HepG2 (cell line): ENCODE measurements around the gene NDUFB11. TPM values are rescaled to one million over a fixed set of nuclear protein-coding genes. Genes with fewer than 3 reads are reported as not detected.

Experiments
- ATAC-seq: fragments of 200-7000 bp; cut with Tn5 transposase; 3 replicates; pipeline ENCODE4 v1.9.1; 2020; ENCODE audit warnings: mild to moderate bottlenecking, moderate library complexity
- BruUV-seq: library from RNA; stranded (reverse); fragments of 400-500 nt; replicated peaks from 2 replicates; lab custom pipeline; 2021; lab: Mats Ljungman, UMichigan
- CTCF ChIA-PET: fragments of 300-600 bp; formaldehyde crosslinking; extraction: SDS; loops from one replicate; lab custom pipeline; 2021; ENCODE audit warnings: low total read pairs, inconsistent platforms, low intra/inter-chr PET ratio; lab: Yijun Ruan, JAX
- POLR2A ChIA-PET: fragments of 350-600 bp; sonication (Branson Sonifier 250); formaldehyde crosslinking; loops from one replicate; lab custom pipeline; 2020; ENCODE audit warnings: antibody characterized with exemption, inconsistent platforms; lab: Yijun Ruan, JAX
- DNase-seq: peaks from one replicate; pipeline ENCODE4 v3.0.0-alpha.2; 2015; ENCODE audit warnings: low spot score
- FAIRE-seq: peaks from 3 replicates; lab custom pipeline; 2011; peaks lifted over from hg19 to GRCh38; lab: Jason Lieb, UNC
- H2AFZ ChIP-seq: one replicate; pipeline ENCODE4 v1.6.1; 2011; ENCODE audit warnings: low read length, inconsistent platforms
- H3K27ac ChIP-seq: fragments of 300-600 bp; 3 replicates; pipeline ENCODE4 v1.8.0; 2011; ENCODE audit warnings: mixed run types, mild to moderate bottlenecking, mixed read lengths, low read length, inconsistent platforms; ENCODE audit not compliant: insufficient read depth; ENCODE audit errors: extremely low read length
- H3K27me3 ChIP-seq, 2 experiments: fragments of 200-600 bp in 1 of 2; 2 replicates in 1 of 2; 3 replicates in 1 of 2; pipeline versions ENCODE4 v1.6.0 to v1.8.0; 2011; ENCODE audit warnings: low read length in 2 of 2, mild to moderate bottlenecking in 2 of 2, moderate library complexity in 2 of 2, inconsistent platforms in 1 of 2; ENCODE audit not compliant: insufficient read depth in 2 of 2, control insufficient read depth in 1 of 2
- H3K36me3 ChIP-seq, 2 experiments: fragments of 200-600 bp in 1 of 2; replicated peaks in 1 of 2; 2 replicates in 1 of 2; 3 replicates in 1 of 2; pipeline versions ENCODE4 v1.5.1 to v1.8.0; 2011; ENCODE audit warnings: low read length in 2 of 2, inconsistent platforms in 1 of 2; ENCODE audit not compliant: insufficient read depth in 2 of 2, control insufficient read depth in 1 of 2
- H3K4me1 ChIP-seq: 2 replicates; pipeline ENCODE4 v1.5.1; 2012; ENCODE audit warnings: low read length, inconsistent platforms; ENCODE audit not compliant: insufficient read depth
- H3K4me2 ChIP-seq: 2 replicates; pipeline ENCODE4 v1.6.0; 2011; ENCODE audit warnings: low read depth, low read length, inconsistent platforms
- H3K4me3 ChIP-seq, 3 experiments: fragments of 200-600 bp in 1 of 3; sonication (generic), shearing (Covaris generic) in 1 of 3; replicated peaks in 1 of 3; 2 replicates each; pipeline ENCODE4 v1.5.1; 2011 to 2016; ENCODE audit warnings: low read length in 3 of 3, inconsistent platforms in 2 of 3, low read depth in 2 of 3, mild to moderate bottlenecking in 2 of 3, control low read depth in 1 of 3, mixed read lengths in 1 of 3; ENCODE audit not compliant: insufficient read depth in 1 of 3
- H3K79me2 ChIP-seq: one replicate; pipeline ENCODE4 v1.6.1; 2011; ENCODE audit warnings: low read length, inconsistent platforms; ENCODE audit not compliant: insufficient read depth
- H3K9ac ChIP-seq: 2 replicates; pipeline ENCODE4 v1.6.0; 2011; ENCODE audit warnings: mild to moderate bottlenecking, low read depth, low read length, inconsistent platforms; ENCODE audit not compliant: insufficient read depth
- H3K9me3 ChIP-seq: 2 replicates; pipeline ENCODE4 v1.5.1; 2012; ENCODE audit warnings: mild to moderate bottlenecking, low read length
- H4K20me1 ChIP-seq: 2 replicates; pipeline ENCODE4 v1.6.0; 2011; ENCODE audit warnings: inconsistent platforms, mild to moderate bottlenecking, low read length, moderate library complexity; ENCODE audit not compliant: insufficient read depth
- ELF1 ChIP-seq: sonication (generic); formaldehyde crosslinking; IDR thresholded peaks from 2 replicates; pipeline ENCODE4 v1.4.0; 2020; ENCODE audit warnings: missing genetic modification reagents
- FOSL1 ChIP-seq: sonication (generic); formaldehyde crosslinking; IDR thresholded peaks from 2 replicates; pipeline ENCODE4 v1.9.0; 2021; ENCODE audit warnings: missing genetic modification reagents, borderline replicate concordance
- GATAD1 ChIP-seq: IDR thresholded peaks from 2 replicates; pipeline ENCODE4 v1.6.1; 2016; ENCODE audit warnings: missing genetic modification reagents, missing compliant biosample characterization
- MTF2 ChIP-seq: sonication (generic); formaldehyde crosslinking; IDR thresholded peaks from 2 replicates; pipeline ENCODE4 v1.5.0; 2020; ENCODE audit warnings: missing genetic modification reagents, borderline replicate concordance
- PRPF4 ChIP-seq: fragments of 200-400 bp; formaldehyde crosslinking; IDR thresholded peaks from 2 replicates; pipeline ENCODE4 v1.6.1; 2016; ENCODE audit warnings: low read length, low read depth; ENCODE audit not compliant: poor library complexity, severe bottlenecking
- WGBS: methylation state at CpG from one replicate; pipeline ENCODE4 v1.1.6; 2017; ENCODE audit warnings: low lambda C conversion rate; 5-methylcytosine and 5-hydroxymethylcytosine counted together
- in situ Hi-C: cut with HindIII; loops from 2 replicates; pipeline ENCODE4 v1.10.0; 2017; ENCODE audit warnings: low pct_unique_long_range_greater_than_20kb; ENCODE audit not compliant: extremely low pct_ligation_motif_present
- intact Hi-C: fragments of 100-400 bp; cut with micrococcal nuclease; formaldehyde crosslinking; loops from one replicate; pipeline ENCODE4 v1.10.0; 2022; ENCODE audit not compliant: unreplicated experiment
- polyA plus RNA-seq, 8 experiments: library from polyadenylated mRNA; depleted of rRNA in 3 of 8; stranded (reverse) in 7 of 8; unstranded in 1 of 8; fragments of >200 nt; fragmentation: Illumina TruSeq in 4 of 8; extraction: Trizol in 4 of 8; gene quantifications; 2 replicates each; pipeline versions ENCODE4 v1.2.1 to v1.2.3, GENCODE V29; 2011 to 2016; ENCODE audit warnings: low read depth in 4 of 8, missing spikeins in 1 of 8, mixed read lengths in 1 of 8; ENCODE audit not compliant: insufficient read depth in 1 of 8
- total RNA-seq, 5 experiments: library from RNA; depleted of rRNA; stranded (reverse); fragments of >200 nt; fragmentation: Illumina TruSeq; extraction: Trizol; gene quantifications; 2 replicates each; pipeline ENCODE4 v1.2.3, GENCODE V29; 2016; ENCODE audit warnings: low read depth in 1 of 5
- TF ChIP-seq, protein P1 (sequence below): sonication (generic); formaldehyde crosslinking; IDR thresholded peaks from 2 replicates; pipeline ENCODE4 v1.5.1; 2020; ENCODE audit warnings: mild to moderate bottlenecking, missing genetic modification reagents, borderline replicate concordance
- TF ChIP-seq, protein P2 (sequence below): sonication (generic); formaldehyde crosslinking; IDR thresholded peaks from 2 replicates; pipeline ENCODE4 v1.4.0; 2020; ENCODE audit warnings: missing genetic modification reagents
- TF ChIP-seq, protein P3 (sequence below): sonication (generic); formaldehyde crosslinking; IDR thresholded peaks from 2 replicates; pipeline ENCODE4 v1.4.0; 2020; ENCODE audit warnings: missing genetic modification reagents

NDUFB11 gene
- total and polyA plus RNA-seq, 2 of the 13 experiments (the other 11 are each of a cell fraction or from before 2014, with no cell fraction given), result 46.6 to 100 TPM

DNA sequence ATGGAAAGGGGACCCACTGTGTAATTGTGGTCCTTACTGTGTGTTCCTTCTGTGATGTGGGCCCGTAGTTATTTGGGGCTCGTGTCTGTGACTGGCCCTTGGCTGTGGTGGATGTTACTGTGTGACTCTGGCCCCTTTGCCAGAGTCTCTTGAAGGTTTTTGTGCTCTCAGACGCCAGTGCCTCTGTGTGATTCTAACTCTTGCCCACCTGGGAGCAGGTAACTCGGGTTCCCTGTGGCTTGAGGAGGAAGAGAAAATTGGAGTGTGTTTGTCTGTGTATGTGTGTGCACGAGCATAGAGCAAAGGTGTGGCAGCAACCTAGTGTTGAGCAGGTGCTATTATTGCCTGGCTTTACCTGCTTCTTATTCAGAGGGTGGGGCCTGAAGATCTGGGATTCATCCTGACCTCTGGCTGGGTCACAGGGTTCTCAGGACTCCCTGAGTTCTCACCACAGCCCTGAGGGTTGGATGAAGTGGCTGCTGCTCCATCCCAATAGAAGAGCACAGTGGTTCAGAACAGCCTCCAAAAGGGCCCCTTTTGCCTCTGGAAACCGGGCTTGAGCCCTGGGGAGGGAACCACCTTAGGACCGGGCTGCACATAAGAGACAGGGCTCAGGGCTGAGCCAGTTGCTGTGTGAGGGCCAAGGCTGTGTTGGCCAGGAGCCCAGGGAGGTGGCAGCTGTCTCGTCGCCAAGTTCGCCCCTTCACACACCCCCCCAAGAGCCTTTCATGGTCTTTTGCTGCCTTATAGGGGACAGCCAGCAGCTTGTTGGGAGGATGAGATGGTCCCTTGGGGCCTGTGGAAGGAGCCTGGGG lies 1.8 kb upstream of the NDUFB11 start:
- in situ Hi-C loops, result no loop called here
- FAIRE-seq (no peak), ATAC-seq (no peak), DNase-seq (no peak)
- Histone ChIP-seq H3K4me3 (peak overlapping the region; percentile 66 to 83 (median 76)), H3K27me3 (no peaks in the 10 kb centered on the region), H3K9me3 (no peaks in the 10 kb centered on the region), H4K20me1 (peaks cover 18% of the 10 kb centered on the region; the same call in 1 of the 2 replicates), H3K4me1 (peaks cover 20% of the 10 kb centered on the region), H3K9ac (peak overlapping the region; percentile 89), H2AFZ (no peak overlapping the region), H3K79me2 (peaks cover 54% of the 10 kb centered on the region), H3K36me3 (peaks cover 1 to 7% of the 10 kb centered on the region in 2 experiments; a peak in 3 of 5 replicates), H3K4me2 (peak overlapping the region; percentile 93), H3K27ac (peak overlapping the region; percentile 98)
- intact Hi-C loops, result no loop called here
- BruUV-seq, result no TSS peak
- ChIA-PET CTCF (no interaction called here), POLR2A (no interaction called here)
- TF ChIP-seq MTF2 (CRISPR knock-in tag) (no peak), PRPF4 (no peak), FOSL1 (CRISPR knock-in tag) (no peak), ELF1 (CRISPR knock-in tag) (no peak), GATAD1 (no peak)
- TF ChIP-seq, protein P1, sequence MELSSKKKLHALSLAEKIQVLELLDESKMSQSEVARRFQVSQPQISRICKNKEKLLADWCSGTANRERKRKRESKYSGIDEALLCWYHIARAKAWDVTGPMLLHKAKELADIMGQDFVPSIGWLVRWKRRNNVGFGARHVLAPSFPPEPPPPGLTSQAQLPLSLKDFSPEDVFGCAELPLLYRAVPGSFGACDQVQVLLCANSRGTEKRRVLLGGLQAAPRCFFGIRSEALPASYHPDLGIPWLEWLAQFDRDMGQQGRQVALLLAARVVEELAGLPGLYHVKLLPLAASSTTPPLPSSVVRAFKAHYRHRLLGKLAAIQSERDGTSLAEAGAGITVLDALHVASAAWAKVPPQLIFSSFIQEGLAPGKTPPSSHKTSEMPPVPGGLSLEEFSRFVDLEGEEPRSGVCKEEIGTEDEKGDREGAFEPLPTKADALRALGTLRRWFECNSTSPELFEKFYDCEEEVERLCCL, result no peak
- TF ChIP-seq, protein P2, sequence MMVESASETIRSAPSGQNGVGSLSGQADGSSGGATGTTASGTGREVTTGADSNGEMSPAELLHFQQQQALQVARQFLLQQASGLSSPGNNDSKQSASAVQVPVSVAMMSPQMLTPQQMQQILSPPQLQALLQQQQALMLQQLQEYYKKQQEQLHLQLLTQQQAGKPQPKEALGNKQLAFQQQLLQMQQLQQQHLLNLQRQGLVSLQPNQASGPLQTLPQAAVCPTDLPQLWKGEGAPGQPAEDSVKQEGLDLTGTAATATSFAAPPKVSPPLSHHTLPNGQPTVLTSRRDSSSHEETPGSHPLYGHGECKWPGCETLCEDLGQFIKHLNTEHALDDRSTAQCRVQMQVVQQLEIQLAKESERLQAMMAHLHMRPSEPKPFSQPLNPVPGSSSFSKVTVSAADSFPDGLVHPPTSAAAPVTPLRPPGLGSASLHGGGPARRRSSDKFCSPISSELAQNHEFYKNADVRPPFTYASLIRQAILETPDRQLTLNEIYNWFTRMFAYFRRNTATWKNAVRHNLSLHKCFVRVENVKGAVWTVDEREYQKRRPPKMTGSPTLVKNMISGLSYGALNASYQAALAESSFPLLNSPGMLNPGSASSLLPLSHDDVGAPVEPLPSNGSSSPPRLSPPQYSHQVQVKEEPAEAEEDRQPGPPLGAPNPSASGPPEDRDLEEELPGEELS (CRISPR knock-in tag), result no peak
- TF ChIP-seq, protein P3, sequence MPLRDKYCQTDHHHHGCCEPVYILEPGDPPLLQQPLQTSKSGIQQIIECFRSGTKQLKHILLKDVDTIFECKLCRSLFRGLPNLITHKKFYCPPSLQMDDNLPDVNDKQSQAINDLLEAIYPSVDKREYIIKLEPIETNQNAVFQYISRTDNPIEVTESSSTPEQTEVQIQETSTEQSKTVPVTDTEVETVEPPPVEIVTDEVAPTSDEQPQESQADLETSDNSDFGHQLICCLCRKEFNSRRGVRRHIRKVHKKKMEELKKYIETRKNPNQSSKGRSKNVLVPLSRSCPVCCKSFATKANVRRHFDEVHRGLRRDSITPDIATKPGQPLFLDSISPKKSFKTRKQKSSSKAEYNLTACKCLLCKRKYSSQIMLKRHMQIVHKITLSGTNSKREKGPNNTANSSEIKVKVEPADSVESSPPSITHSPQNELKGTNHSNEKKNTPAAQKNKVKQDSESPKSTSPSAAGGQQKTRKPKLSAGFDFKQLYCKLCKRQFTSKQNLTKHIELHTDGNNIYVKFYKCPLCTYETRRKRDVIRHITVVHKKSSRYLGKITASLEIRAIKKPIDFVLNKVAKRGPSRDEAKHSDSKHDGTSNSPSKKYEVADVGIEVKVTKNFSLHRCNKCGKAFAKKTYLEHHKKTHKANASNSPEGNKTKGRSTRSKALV (CRISPR knock-in tag), result no peak
- 0% methylated on average over 2 of the region's 10 CpGs for whole genome bisulfite sequencing
